GM21737 (cell line): ENCODE measurements around the gene SERPINA12.
"Not testable (repeated sequence)": the region's sequence is repeated elsewhere in the genome, so short reads cannot be mapped to it uniquely, and the experiment has no call there.

Experiments used
- ATAC-seq: cut with Tn5 transposase; IDR thresholded peaks from one replicate; pipeline ENCODE4 v1.9.1; 2021; ENCODE audit warnings: mild to moderate bottlenecking, moderate library complexity; ENCODE audit not compliant: unreplicated experiment

Gene SERPINA12

GRCh38 chr14:94538070-94538740, 28.9 kb upstream of the SERPINA12 start:
- no peak for ATAC-seq

GRCh38 chr14:94536836-94537235, 27.6 kb upstream of the SERPINA12 start:
- no peak for ATAC-seq

GRCh38 chr14:94535506-94535905, 26.2 kb upstream of the SERPINA12 start:
- ATAC-seq: no peak

GRCh38 chr14:94532447-94532846, 23.2 kb upstream of the SERPINA12 start:
- no peak for ATAC-seq

- no peak for ATAC-seq
Observed at GRCh38 chr14:94531187-94531586, 21.9 kb upstream of the SERPINA12 start.

- no peak for ATAC-seq
Observed at GRCh38 chr14:94524093-94524492, 14.8 kb upstream of the SERPINA12 start.

GRCh38 chr14:94523265-94523664, 14.0 kb upstream of the SERPINA12 start:
- no peak for ATAC-seq

GRCh38 chr14:94522115-94522724, 13.0 kb upstream of the SERPINA12 start:
- no peak for ATAC-seq

- ATAC-seq: no peak
Observed at GRCh38 chr14:94521375-94522114, 12.3 kb upstream of the SERPINA12 start.

GRCh38 chr14:94517641-94518257, 8.5 kb upstream of the SERPINA12 start:
- no peak for ATAC-seq

GRCh38 chr14:94517248-94517640, 8.0 kb upstream of the SERPINA12 start:
- no peak for ATAC-seq

GRCh38 chr14:94515856-94516255, 6.6 kb upstream of the SERPINA12 start:
- no peak for ATAC-seq

- no peak for ATAC-seq
Observed at GRCh38 chr14:94515426-94515825, 6.2 kb upstream of the SERPINA12 start.

GRCh38 chr14:94514351-94514750, 5.1 kb upstream of the SERPINA12 start:
- no peak for ATAC-seq

GRCh38 chr14:94510481-94510880, 1.2 kb upstream of the SERPINA12 start:
- not testable (repeated sequence) for ATAC-seq

- no peak for ATAC-seq
Observed at GRCh38 chr14:94505641-94506040, 3.6 kb downstream of the SERPINA12 start.

GRCh38 chr14:94505206-94505605, 4.1 kb downstream of the SERPINA12 start:
- ATAC-seq: no peak

GRCh38 chr14:94501588-94502516, 7.4 kb downstream of the SERPINA12 start:
- ATAC-seq: no peak

GRCh38 chr14:94500264-94500663, 9.0 kb downstream of the SERPINA12 start:
- no peak for ATAC-seq

GRCh38 chr14:94499673-94500072, 9.6 kb downstream of the SERPINA12 start:
- no peak for ATAC-seq

GRCh38 chr14:94498215-94498614, 11.1 kb downstream of the SERPINA12 start:
- ATAC-seq: no peak
